ENCODE measurements around the gene APOC4.
"Not testable (repeated sequence)": the region's sequence is repeated elsewhere in the genome, so short reads cannot be mapped to it uniquely, and the experiment has no call there.

The APOC4 gene

DNA sequence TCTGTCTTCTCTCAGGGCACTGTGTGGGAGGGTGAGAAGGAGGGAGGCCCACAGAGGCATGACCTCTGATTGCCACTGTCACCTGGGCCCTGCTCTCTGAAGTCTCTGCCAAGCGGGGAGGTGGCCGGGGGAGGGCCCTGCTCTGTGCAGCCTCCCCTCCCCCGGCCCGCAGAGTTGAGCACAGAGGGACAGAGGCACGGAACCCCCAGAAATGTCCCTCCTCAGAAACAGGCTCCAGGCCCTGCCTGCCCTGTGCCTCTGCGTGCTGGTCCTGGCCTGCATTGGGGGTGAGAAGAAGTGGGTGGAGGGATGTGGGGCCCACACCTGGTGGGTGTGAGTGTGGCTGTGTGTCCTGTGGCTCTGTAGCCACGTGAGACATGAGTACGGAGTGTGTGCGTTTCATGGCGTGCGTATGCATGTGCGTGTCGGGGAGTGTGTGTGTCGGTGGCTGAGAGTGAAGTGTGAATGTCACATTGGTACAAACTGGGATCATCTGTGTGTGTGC, at the start of gene APOC4:
TSS of gene APOC4 (plus strand) at position 171 of the 505 bp plus-strand sequence. CDS start at position 212, 41 bp downstream.
- DNase-seq = no peak

DNA sequence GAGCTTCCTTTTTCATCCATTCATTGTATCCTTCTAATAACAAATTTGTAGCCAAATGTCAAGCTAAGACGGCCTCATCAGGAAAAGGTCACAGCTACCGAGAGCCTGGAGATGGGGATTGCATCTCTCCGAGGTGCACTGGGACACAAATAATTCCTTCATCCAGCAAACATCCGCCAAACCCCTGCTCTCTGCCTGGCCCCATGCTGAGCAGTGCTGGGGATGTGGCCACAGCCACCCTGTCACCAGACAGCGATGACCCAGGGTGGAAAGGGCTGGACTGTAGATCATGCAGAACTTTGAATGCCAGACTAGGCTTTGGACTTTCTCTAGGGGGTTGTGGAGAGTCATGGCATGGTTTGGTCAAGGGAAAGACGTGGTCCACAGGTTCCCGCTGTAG, 49.1 kb upstream of the APOC4 start:
- DNase-seq = no peak

GRCh38 chr19:44893332-44894051, 48.5 kb upstream of the APOC4 start:
- DNase-seq = no peak

DNA sequence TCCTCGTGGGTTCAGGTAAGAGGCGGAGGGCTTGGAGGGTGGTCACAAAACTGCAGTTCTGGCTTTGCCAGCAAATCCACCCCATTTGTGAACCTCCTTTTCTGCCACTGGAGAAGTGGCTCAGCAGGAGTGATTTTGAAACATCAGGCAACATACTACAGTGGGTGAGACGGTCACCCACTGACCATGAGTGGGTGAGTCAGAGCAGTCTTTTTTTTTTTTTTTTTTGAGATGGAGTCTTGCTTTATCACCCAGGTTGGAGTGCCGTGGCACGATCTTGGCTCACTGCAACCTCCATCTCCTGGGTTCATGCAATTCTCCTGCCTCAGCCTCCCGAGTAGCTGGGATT, 48.0 kb upstream of the APOC4 start:
- DNase-seq = no peak

GRCh38 chr19:44894946-44895345, 47.1 kb upstream of the APOC4 start:
- DNase-seq = no peak

DNA sequence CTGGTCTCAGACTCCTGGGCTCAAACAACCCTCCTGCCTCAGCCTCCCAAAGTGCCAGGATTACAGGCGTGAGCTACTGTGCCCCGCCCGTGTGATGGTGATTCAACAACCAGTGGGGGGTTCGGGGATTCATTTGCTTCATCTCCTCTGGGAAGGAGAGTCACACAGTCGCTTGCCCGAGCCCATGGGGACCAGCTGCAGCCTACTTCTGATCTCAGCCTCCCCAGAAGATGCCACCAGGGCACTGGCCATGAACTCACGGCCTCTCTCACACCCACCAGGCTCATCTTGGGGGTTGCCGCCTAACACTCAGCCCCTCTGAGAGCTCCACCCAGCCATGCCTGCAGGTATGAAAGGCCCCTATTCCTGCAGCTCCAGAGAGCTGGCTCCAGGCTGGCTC, 44.2 kb upstream of the APOC4 start:
- DNase-seq = no peak

DNA sequence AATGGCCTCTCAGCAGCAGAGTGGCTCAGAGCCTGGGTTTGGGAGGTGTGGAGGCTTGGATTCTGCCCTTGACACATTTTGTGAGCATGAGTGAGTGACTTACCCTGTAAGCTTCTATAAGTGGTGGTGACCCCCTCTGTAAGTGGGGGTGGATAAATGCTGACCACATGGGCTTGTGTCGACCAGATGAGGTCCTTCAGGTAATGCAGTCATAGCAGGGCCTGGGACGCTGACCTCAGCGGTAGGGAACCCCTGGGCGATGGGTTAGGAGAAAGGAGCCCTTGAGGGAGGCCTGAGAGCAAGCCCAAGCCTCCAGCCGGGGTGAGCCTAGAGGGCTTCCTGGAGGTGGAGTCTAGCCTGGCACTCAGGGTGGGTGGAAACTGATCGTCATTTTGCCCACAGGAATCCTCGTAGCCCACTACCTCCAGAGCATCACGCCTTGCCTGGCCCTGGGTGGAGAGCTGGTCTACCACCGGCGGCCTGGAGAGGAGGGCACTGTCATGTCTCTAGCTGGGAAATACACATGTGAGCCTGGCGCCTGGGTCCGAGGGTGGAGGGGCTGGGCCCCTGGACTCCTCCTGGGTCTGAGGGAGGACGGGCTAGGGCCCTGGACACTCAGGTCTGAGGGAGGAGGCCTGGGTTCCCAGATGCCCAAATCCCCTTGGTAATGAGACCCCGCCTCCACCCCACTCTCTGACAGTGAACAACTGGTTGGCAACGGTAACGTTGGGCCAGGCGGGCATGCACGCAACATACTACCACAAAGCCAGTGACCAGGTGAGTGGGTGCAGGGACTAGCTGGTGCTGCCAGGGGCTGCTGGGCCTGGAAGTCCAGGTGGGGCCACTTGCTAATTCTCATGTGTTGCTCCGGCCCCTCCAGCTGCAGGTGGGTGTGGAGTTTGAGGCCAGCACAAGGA, 41.5 kb upstream of the APOC4 start:
- DNase-seq = no peak

DNA sequence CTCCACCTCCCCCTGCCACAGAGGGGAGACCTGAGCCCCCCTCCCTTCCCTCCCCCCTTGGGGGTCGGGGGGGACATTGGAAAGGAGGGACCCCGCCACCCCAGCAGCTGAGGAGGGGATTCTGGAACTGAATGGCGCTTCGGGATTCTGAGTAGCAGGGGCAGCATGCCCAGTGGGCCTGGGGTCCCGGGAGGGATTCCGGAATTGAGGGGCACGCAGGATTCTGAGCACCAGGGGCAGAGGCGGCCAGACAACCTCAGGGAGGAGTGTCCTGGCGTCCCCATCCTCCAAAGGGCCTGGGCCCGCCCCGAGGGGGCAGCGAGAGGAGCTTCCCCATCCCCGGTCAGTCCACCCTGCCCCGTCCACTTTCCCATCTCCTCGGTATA, 38.8 kb upstream of the APOC4 start:
- DNase-seq = no peak

GRCh38 chr19:44903602-44904425, 38.2 kb upstream of the APOC4 start:
- DNase-seq = peak; percentile 64

GRCh38 chr19:44904426-44904994, 37.5 kb upstream of the APOC4 start:
- no peak for DNase-seq

DNA sequence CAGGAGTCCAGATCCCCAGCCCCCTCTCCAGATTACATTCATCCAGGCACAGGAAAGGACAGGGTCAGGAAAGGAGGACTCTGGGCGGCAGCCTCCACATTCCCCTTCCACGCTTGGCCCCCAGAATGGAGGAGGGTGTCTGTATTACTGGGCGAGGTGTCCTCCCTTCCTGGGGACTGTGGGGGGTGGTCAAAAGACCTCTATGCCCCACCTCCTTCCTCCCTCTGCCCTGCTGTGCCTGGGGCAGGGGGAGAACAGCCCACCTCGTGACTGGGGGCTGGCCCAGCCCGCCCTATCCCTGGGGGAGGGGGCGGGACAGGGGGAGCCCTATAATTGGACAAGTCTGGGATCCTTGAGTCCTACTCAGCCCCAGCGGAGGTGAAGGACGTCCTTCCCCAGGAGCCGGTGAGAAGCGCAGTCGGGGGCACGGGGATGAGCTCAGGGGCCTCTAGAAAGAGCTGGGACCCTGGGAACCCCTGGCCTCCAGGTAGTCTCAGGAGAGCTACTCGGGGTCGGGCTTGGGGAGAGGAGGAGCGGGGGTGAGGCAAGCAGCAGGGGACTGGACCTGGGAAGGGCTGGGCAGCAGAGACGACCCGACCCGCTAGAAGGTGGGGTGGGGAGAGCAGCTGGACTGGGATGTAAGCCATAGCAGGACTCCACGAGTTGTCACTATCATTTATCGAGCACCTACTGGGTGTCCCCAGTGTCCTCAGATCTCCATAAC, 36.4 kb upstream of the APOC4 start, which contains the start of gene APOE:
TSS of gene APOE (plus strand) at position 360 of the 724 bp plus-strand sequence. CDS start 829 bp downstream, outside the sequence.
- no peak for DNase-seq

GRCh38 chr19:44907613-44908012, 34.4 kb upstream of the APOC4 start:
- DNase-seq = no peak

DNA sequence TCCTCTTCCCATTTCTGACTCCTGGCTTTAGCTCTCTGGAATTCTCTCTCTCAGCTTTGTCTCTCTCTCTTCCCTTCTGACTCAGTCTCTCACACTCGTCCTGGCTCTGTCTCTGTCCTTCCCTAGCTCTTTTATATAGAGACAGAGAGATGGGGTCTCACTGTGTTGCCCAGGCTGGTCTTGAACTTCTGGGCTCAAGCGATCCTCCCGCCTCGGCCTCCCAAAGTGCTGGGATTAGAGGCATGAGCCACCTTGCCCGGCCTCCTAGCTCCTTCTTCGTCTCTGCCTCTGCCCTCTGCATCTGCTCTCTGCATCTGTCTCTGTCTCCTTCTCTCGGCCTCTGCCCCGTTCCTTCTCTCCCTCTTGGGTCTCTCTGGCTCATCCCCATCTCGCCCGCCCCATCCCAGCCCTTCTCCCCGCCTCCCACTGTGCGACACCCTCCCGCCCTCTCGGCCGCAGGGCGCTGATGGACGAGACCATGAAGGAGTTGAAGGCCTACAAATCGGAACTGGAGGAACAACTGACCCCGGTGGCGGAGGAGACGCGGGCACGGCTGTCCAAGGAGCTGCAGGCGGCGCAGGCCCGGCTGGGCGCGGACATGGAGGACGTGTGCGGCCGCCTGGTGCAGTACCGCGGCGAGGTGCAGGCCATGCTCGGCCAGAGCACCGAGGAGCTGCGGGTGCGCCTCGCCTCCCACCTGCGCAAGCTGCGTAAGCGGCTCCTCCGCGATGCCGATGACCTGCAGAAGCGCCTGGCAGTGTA, 33.8 kb upstream of the APOC4 start:
- DNase-seq = no peak

DNA sequence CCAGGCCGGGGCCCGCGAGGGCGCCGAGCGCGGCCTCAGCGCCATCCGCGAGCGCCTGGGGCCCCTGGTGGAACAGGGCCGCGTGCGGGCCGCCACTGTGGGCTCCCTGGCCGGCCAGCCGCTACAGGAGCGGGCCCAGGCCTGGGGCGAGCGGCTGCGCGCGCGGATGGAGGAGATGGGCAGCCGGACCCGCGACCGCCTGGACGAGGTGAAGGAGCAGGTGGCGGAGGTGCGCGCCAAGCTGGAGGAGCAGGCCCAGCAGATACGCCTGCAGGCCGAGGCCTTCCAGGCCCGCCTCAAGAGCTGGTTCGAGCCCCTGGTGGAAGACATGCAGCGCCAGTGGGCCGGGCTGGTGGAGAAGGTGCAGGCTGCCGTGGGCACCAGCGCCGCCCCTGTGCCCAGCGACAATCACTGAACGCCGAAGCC, 33.2 kb upstream of the APOC4 start:
- no peak for DNase-seq

- no peak for DNase-seq
Observed at GRCh38 chr19:44909775-44910174, 32.3 kb upstream of the APOC4 start.

DNA sequence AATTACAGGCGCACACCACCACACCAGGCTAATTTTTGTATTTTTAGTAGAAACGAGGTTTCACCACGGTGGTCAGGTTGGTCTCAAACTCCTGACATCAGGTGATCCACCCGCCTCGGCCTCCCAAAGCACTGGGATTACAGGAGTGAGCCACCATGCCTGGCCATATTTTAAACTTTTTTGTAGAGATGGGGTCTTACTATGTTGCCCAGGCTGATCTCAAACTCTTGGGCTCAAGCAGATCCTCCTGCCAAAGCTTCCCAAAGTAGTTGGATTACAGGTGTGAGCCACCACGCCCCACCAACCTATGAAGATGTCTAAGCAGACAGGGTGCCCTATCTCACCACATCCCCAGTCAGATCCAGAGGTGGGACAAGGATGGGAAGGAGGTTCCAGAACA, 30.1 kb upstream of the APOC4 start:
- DNase-seq = not testable (repeated sequence)

DNA sequence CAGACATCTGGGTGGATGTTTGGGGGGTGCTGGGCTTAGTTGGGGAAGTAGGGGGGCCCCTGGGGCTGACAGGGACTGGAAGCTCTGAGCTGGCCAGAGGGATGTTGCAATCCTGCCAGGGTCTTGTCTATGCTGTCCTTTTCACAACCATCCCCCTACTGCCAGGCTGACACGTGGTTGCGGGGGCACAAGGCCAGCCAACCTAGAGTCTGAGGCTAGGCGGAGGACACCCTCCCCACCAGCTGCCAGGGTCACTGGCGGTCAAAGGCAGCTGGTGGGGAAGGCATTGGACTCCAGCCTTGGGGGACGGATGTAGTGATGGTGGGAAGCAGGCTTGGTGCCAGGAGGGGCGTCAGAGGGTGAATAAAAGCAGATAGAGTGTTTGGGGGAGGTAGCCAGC, 29.2 kb upstream of the APOC4 start:
- no peak for DNase-seq

- DNase-seq = not testable (repeated sequence)
Observed at GRCh38 chr19:44913512-44914432, 28.3 kb upstream of the APOC4 start.

- DNase-seq = peak; percentile 86
Observed at GRCh38 chr19:44914433-44915206, 27.4 kb upstream of the APOC4 start, which contains the start of gene APOC1. APOC1 (plus strand) TSS chr19:44914608; CDS start chr19:44914892, 284 bp downstream.
